ENCODE data around the gene LRP1B. TPM values are rescaled to one million over a fixed set of nuclear protein-coding genes. Genes with fewer than 3 reads are reported as not detected.

LRP1B gene
- total RNA-seq = not detected in 2 replicates

DNA sequence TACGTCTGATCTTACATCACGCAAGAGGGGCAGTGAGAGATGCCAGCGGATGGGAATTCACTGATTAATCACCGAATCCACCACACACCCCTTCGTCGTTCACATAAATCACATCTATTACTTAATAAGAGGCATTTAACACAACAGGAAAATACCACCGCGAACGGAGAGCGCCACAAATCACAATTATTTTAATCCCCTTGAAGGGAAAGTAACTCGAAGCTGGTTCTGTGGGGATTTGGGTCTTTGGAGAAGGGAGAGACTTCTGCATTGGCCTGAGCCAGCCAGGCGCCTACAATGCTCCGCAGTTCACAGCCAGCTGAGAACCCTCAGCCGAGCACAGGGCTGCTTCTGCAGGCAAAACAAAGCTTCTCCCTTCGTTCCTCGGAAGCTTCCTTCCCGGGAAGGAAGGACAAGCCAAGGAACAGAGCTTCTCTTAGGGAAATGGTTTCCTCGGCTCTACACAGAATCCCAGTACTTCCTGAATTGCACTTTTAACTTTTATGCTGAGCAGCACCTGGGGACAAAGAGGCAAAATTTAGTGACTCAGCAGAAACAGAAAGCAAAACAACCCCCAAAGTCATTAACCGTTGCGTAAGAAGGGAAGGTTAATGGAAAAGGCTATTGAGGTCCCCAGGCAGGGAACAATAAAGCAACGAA lies at the start of gene LRP1B:
TSS of gene LRP1B (minus strand) at position 7 of the 660 bp plus-strand sequence. CDS start 287 bp downstream, outside the sequence.
- no peak within 1 kb of the TSS for H3K27ac Mint-ChIP-seq
- intact Hi-C loops (cut with micrococcal nuclease) = no loop called here
- H3K4me3 Mint-ChIP-seq (ENCODE audit: low read depth) = peak within 1 kb of the TSS; percentile 78
- H3K27me3 Mint-ChIP-seq (ENCODE audit: low read depth) = peaks cover 36% of the 10 kb centered on the region
- H3K36me3 Mint-ChIP-seq (ENCODE audit: low read depth) = no peaks in the 10 kb centered on the region
- DNase-seq (ENCODE audit: low spot score) = no peak
- no peaks in the 10 kb centered on the region for H3K9me3 Mint-ChIP-seq
- peaks cover 10% of the 10 kb centered on the region for H3K4me1 Mint-ChIP-seq (ENCODE audit: low read depth)

DNA sequence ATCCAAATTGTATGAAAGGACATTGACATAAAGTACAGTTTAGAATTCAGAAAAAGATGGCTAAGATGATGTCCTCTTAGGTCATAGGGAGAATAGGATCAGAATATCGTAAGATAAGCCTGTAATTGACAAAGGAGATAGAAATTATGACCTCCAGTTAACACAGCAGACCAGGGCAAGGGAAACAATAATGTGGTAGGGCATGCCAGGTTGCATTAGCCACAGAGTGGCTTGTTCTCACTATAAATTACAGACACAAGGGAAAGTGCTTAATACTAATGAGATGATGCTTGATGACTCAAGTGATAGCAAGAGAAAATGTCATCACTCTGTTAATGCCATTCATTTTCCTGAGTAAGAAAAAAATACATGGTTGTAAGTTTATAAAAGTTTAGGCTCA lies 48.9 kb upstream of the LRP1B start:
- Mint-ChIP-seq H3K36me3 (ENCODE audit: low read depth) (no peaks in the 10 kb centered on the region), H3K4me3 (ENCODE audit: low read depth) (no peak overlapping the region), H3K9me3 (peaks cover 8% of the 10 kb centered on the region), H3K27ac (no peak overlapping the region), H3K4me1 (ENCODE audit: low read depth) (no peaks in the 10 kb centered on the region), H3K27me3 (ENCODE audit: low read depth) (no peaks in the 10 kb centered on the region)
- intact Hi-C loops (cut with micrococcal nuclease) = no loop called here
- no peak for DNase-seq (ENCODE audit: low spot score)

DNA sequence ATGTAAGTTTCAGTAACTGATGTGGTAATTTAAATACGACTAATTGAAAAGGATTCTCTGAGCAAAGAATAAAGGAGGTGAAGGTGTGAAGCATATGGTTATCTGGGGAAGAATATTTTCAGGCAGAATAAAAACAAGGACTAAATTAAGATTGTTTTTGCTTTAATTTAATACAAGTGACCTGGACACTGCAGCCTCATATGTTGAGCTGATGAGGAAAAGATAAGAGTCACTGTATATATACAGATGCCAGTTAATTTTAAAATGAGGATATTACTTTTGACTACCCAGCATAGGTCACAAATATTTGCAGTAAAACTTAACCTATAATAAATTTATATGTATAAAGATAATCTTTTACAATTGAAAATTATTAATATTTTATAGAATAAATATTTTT lies 47.8 kb upstream of the LRP1B start:
- no peaks in the 10 kb centered on the region for H3K36me3 Mint-ChIP-seq (ENCODE audit: low read depth)
- H3K27me3 Mint-ChIP-seq (ENCODE audit: low read depth) = no peaks in the 10 kb centered on the region
- DNase-seq (ENCODE audit: low spot score) = no peak
- no peaks in the 10 kb centered on the region for H3K4me1 Mint-ChIP-seq (ENCODE audit: low read depth)
- H3K9me3 Mint-ChIP-seq = peaks cover 8% of the 10 kb centered on the region
- no peak overlapping the region for H3K4me3 Mint-ChIP-seq (ENCODE audit: low read depth)
- H3K27ac Mint-ChIP-seq = no peak overlapping the region
- intact Hi-C loops (cut with micrococcal nuclease) = no loop called here

- intact Hi-C loops (cut with micrococcal nuclease) = no loop called here
- no peak for DNase-seq (ENCODE audit: low spot score)
- H3K4me1 Mint-ChIP-seq (ENCODE audit: low read depth) = no peaks in the 10 kb centered on the region
- H3K27ac Mint-ChIP-seq = no peak overlapping the region
- H3K27me3 Mint-ChIP-seq (ENCODE audit: low read depth) = no peaks in the 10 kb centered on the region
- H3K36me3 Mint-ChIP-seq (ENCODE audit: low read depth) = no peaks in the 10 kb centered on the region
- peaks cover 7% of the 10 kb centered on the region for H3K9me3 Mint-ChIP-seq
- no peak overlapping the region for H3K4me3 Mint-ChIP-seq (ENCODE audit: low read depth)
Measured at GRCh38 chr2:142176941-142177340, 46.1 kb upstream of the LRP1B start.

- H3K27me3 Mint-ChIP-seq (ENCODE audit: low read depth) = no peaks in the 10 kb centered on the region
- intact Hi-C loops (cut with micrococcal nuclease) = no loop called here
- no peak for DNase-seq (ENCODE audit: low spot score)
- H3K27ac Mint-ChIP-seq = no peak overlapping the region
- H3K36me3 Mint-ChIP-seq (ENCODE audit: low read depth) = no peaks in the 10 kb centered on the region
- peaks cover 7% of the 10 kb centered on the region for H3K9me3 Mint-ChIP-seq
- H3K4me1 Mint-ChIP-seq (ENCODE audit: low read depth) = no peaks in the 10 kb centered on the region
- H3K4me3 Mint-ChIP-seq (ENCODE audit: low read depth) = no peak overlapping the region
Measured at GRCh38 chr2:142175813-142176338, 45.1 kb upstream of the LRP1B start.

- Mint-ChIP-seq H3K4me1 (ENCODE audit: low read depth) (no peaks in the 10 kb centered on the region), H3K9me3 (peaks cover 3% of the 10 kb centered on the region), H3K36me3 (ENCODE audit: low read depth) (no peaks in the 10 kb centered on the region), H3K27me3 (ENCODE audit: low read depth) (no peaks in the 10 kb centered on the region), H3K4me3 (ENCODE audit: low read depth) (no peak overlapping the region), H3K27ac (no peak overlapping the region)
- intact Hi-C loops (cut with micrococcal nuclease) = no loop called here
- no peak for DNase-seq (ENCODE audit: low spot score)
Measured at GRCh38 chr2:142174176-142174575, 43.4 kb upstream of the LRP1B start.

- H3K9me3 Mint-ChIP-seq = peaks cover 3% of the 10 kb centered on the region
- intact Hi-C loops (cut with micrococcal nuclease) = no loop called here
- H3K36me3 Mint-ChIP-seq (ENCODE audit: low read depth) = no peaks in the 10 kb centered on the region
- H3K4me3 Mint-ChIP-seq (ENCODE audit: low read depth) = no peak overlapping the region
- H3K27me3 Mint-ChIP-seq (ENCODE audit: low read depth) = no peaks in the 10 kb centered on the region
- no peak overlapping the region for H3K27ac Mint-ChIP-seq
- H3K4me1 Mint-ChIP-seq (ENCODE audit: low read depth) = no peaks in the 10 kb centered on the region
- no peak for DNase-seq (ENCODE audit: low spot score)
Measured at GRCh38 chr2:142170847-142171246, 40.0 kb upstream of the LRP1B start.

DNA sequence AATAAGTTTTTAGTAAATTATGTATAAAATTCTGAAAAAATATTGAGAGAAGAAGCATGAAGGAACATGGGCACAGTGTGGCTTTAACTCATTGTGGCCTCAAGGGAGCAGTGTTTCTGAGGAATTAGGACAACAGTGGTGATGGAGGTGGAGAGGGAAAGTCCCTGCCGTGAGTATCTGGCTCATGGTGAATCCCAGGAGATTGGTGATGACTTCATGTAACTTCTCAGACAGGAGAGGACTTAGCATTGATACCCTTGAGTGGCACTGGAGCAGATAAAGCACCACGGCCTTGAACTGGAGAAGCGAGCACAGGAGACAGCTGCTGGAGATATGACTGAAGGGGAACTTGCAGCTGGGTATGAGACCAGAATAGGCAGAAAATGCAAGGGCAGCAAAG lies 35.0 kb upstream of the LRP1B start:
- Mint-ChIP-seq H3K9me3 (no peaks in the 10 kb centered on the region), H3K36me3 (ENCODE audit: low read depth) (no peaks in the 10 kb centered on the region), H3K27ac (no peak overlapping the region), H3K27me3 (ENCODE audit: low read depth) (no peaks in the 10 kb centered on the region), H3K4me3 (ENCODE audit: low read depth) (no peak overlapping the region), H3K4me1 (ENCODE audit: low read depth) (no peaks in the 10 kb centered on the region)
- intact Hi-C loops (cut with micrococcal nuclease) = no loop called here
- no peak for DNase-seq (ENCODE audit: low spot score)

- H3K27ac Mint-ChIP-seq = no peak overlapping the region
- no peaks in the 10 kb centered on the region for H3K9me3 Mint-ChIP-seq
- no peaks in the 10 kb centered on the region for H3K36me3 Mint-ChIP-seq (ENCODE audit: low read depth)
- no peak for DNase-seq (ENCODE audit: low spot score)
- no peaks in the 10 kb centered on the region for H3K4me1 Mint-ChIP-seq (ENCODE audit: low read depth)
- H3K4me3 Mint-ChIP-seq (ENCODE audit: low read depth) = no peak overlapping the region
- intact Hi-C loops (cut with micrococcal nuclease) = no loop called here
- no peaks in the 10 kb centered on the region for H3K27me3 Mint-ChIP-seq (ENCODE audit: low read depth)
Measured at GRCh38 chr2:142153601-142154000, 22.8 kb upstream of the LRP1B start.

- Mint-ChIP-seq H3K36me3 (ENCODE audit: low read depth) (no peaks in the 10 kb centered on the region), H3K4me3 (ENCODE audit: low read depth) (no peak overlapping the region), H3K9me3 (no peaks in the 10 kb centered on the region), H3K27me3 (ENCODE audit: low read depth) (no peaks in the 10 kb centered on the region), H3K4me1 (ENCODE audit: low read depth) (no peaks in the 10 kb centered on the region), H3K27ac (no peak overlapping the region)
- DNase-seq (ENCODE audit: low spot score) = no peak
- intact Hi-C loops (cut with micrococcal nuclease) = no loop called here
Measured at GRCh38 chr2:142150453-142150852, 19.6 kb upstream of the LRP1B start.

DNA sequence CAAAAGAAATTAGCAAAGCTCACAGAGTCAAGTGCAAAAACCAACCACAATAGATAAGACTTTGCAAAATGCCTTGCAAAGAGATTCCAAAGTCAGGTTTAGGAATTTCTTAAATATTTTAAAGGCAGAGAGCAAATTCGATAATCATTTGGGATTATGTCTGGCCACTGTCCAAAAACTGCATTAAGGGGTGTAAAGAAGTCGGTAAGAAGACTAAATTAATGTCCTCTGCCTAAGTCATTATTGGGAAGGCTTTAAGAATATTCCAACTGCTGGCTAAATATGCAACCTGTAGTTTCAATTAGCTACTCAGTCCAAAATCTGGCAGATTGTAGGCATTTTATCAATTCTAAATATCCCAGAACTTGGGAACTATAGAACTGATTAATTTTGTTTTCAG lies 13.7 kb upstream of the LRP1B start:
- Mint-ChIP-seq H3K27ac (no peak overlapping the region), H3K9me3 (no peaks in the 10 kb centered on the region), H3K27me3 (ENCODE audit: low read depth) (no peaks in the 10 kb centered on the region), H3K4me1 (ENCODE audit: low read depth) (no peaks in the 10 kb centered on the region), H3K36me3 (ENCODE audit: low read depth) (no peaks in the 10 kb centered on the region), H3K4me3 (ENCODE audit: low read depth) (no peak overlapping the region)
- DNase-seq (ENCODE audit: low spot score) = no peak
- intact Hi-C loops (cut with micrococcal nuclease) = no loop called here

DNA sequence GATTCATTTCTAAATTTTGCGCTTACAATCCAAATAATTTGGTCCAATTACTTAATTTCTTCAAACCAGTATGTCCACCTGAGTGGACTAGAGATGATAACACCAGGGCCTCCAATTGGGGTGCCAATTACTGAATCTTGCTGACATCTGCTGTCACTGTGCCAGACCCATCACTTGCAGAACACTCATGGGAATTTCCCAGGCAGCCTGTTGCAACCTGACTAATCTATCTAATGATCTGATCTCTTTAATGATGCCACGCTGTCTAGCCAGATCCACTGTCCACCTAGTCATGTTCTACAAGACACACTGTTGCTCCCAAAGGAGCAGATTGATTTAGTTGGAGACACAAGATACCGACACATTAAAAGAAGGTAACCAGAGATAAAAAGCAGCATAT lies 11.8 kb upstream of the LRP1B start:
- Mint-ChIP-seq H3K27me3 (ENCODE audit: low read depth) (no peaks in the 10 kb centered on the region), H3K36me3 (ENCODE audit: low read depth) (no peaks in the 10 kb centered on the region), H3K4me3 (ENCODE audit: low read depth) (no peak overlapping the region), H3K9me3 (no peaks in the 10 kb centered on the region), H3K27ac (no peak overlapping the region), H3K4me1 (ENCODE audit: low read depth) (no peaks in the 10 kb centered on the region)
- intact Hi-C loops (cut with micrococcal nuclease) = no loop called here
- no peak for DNase-seq (ENCODE audit: low spot score)

DNA sequence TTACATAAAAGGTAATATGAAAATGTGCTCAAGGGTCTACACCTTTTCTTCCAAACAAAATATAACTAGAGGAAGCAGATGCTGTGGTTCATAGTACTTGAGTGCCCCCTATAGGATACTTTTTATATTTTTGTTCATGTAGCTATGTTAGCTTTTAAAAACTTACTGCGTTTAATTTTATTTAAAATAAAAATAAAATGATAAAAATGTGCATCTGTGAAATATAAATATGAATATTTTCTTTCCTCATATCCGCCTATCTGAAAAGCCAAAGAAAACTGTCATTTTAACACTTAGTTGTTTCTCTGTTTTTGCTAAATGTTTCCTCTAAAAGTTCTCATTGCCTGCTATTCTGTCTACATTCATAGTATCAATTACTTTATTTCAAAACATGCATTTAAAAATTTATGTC lies 9.6 kb upstream of the LRP1B start:
- H3K36me3 Mint-ChIP-seq (ENCODE audit: low read depth) = no peaks in the 10 kb centered on the region
- H3K27ac Mint-ChIP-seq = no peak overlapping the region
- intact Hi-C loops (cut with micrococcal nuclease) = no loop called here
- no peak for DNase-seq (ENCODE audit: low spot score)
- H3K4me3 Mint-ChIP-seq (ENCODE audit: low read depth) = no peak overlapping the region
- H3K27me3 Mint-ChIP-seq (ENCODE audit: low read depth) = no peaks in the 10 kb centered on the region
- H3K9me3 Mint-ChIP-seq = no peaks in the 10 kb centered on the region
- no peaks in the 10 kb centered on the region for H3K4me1 Mint-ChIP-seq (ENCODE audit: low read depth)

GRCh38 chr2:142139384-142139783 lies 8.6 kb upstream of the LRP1B start:
- H3K9me3 Mint-ChIP-seq = no peaks in the 10 kb centered on the region
- DNase-seq (ENCODE audit: low spot score) = no peak
- no peaks in the 10 kb centered on the region for H3K27me3 Mint-ChIP-seq (ENCODE audit: low read depth)
- H3K27ac Mint-ChIP-seq = no peak overlapping the region
- no peaks in the 10 kb centered on the region for H3K4me1 Mint-ChIP-seq (ENCODE audit: low read depth)
- no peaks in the 10 kb centered on the region for H3K36me3 Mint-ChIP-seq (ENCODE audit: low read depth)
- intact Hi-C loops (cut with micrococcal nuclease) = no loop called here
- H3K4me3 Mint-ChIP-seq (ENCODE audit: low read depth) = no peak overlapping the region
